8988T (cell line): ENCODE measurements around the gene RBPJ.
"Not testable (repeated sequence)": the region's sequence is repeated elsewhere in the genome, so short reads cannot be mapped to it uniquely, and the experiment has no call there.

Experiments
- DNase-seq: peaks from one replicate; pipeline ENCODE4 v3.0.0; 2011

The RBPJ gene

DNA sequence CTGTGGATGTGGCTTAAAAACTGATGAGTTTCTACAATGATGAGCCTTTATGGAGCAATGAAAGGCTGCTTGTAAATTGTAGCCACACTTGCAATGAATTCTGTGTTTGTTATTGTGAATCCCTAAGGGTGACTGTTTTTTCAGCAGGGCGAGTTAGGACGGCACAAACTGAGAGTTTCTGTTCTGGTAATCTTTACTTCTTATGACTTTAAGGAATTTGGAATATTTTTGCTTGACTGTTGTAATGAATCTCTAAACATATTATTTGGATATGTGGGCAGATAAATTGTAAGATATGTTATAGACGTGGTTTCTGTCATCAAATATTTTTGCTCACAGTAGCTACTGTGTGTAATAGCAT is 22.2 kb downstream of the RBPJ start:
- DNase-seq = no peak

DNA sequence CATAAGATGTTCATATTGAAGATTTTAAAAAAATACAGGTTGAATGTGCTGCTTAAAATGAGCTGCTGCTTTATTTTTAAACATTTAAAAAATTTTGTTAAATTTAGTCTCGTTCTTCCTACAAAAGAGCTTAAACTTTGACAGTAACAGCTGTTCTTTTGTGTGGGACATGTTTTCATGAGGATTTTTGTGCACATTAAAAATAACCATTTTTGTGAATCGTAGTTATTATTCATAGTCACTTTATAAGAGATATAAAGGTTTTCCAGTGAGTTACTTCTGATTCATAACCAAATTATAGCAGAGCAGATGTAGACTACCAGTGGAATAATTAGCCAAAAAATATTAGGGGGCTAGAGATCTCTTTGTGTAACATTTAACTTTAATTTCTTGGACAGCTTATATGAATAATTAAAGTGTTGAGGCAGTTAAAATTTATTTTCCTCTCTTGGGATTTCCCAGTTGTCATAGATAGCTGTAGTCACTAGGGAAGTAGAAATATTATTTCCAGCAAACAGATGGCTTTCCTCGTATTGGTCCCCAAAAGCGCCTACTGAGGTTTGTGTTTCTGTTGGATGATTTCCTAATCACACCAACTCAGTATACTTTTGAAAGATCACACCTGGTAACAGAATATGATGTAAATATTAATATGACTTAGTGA is 24.2 kb downstream of the RBPJ start:
- no peak for DNase-seq

- no peak for DNase-seq
Observed at GRCh38 chr4:26345565-26345938, 24.7 kb downstream of the RBPJ start.

GRCh38 chr4:26346203-26346620 is 25.4 kb downstream of the RBPJ start:
- DNase-seq = no peak

DNA sequence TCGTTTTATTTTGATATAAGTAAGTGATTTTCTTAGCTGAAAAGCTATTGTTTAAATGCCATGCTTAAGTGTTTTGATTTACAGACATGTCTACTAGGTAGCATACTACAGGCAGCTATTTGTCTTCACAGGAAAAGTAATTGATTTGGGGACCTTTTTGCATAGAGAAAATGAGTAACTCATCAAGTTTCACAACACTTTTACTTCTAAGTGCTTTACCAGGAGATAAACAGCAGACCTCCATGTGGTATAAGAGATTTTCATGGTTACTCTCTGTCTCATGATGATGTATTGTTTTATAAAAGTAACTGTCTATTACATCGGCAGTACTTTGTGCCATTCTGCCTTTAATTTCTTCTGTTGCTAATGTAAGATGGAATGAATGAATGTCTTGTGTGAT is 28.7 kb downstream of the RBPJ start:
- no peak for DNase-seq

- DNase-seq = no peak
Observed at GRCh38 chr4:26351685-26352084, 30.9 kb downstream of the RBPJ start.

GRCh38 chr4:26354491-26354890 is 33.7 kb downstream of the RBPJ start:
- no peak for DNase-seq

GRCh38 chr4:26355392-26356052 is 34.7 kb downstream of the RBPJ start:
- no peak for DNase-seq

- no peak for DNase-seq
Observed at GRCh38 chr4:26356081-26356501, 35.3 kb downstream of the RBPJ start.

DNA sequence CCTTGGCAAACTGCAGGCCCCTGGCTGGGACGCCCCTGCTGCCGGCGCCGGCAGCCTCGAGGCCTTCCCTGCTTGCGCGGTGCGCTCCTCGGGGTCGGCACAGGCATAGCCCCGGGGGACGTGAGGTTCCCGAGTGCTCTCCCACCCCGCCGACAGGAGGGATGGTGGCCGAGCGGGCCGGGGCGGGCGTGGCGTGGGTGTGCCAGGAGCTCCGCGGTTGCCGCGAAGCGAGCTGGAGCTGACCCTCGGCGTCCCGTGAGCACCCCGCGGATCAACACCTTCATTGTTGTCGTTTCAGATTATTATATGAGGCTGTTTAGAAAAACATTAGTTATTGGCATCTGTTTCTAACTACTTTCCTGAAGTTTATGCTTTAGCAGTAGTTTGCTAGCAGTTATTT is 38.7 kb downstream of the RBPJ start:
- DNase-seq = not testable (repeated sequence)

DNA sequence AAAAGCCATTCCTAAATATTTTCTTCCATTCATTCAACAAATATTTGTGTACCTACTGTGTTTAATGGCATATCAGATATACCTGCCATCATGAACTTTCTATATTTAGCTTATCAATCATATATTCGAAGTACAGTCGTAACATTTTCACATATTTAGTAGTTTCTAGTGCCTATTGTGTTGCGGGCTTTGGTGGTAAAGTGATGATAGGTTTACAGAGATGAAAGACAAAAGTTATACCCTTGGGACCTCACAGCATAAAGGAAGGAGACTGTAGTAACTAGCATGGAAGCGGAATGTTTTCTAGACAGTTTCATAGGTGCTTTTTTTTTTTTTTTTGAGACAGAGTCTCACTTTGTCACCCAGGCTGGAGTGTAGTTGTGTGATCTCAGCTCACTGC is 39.5 kb downstream of the RBPJ start:
- no peak for DNase-seq

- no peak for DNase-seq
Observed at GRCh38 chr4:26360864-26361263, 40.0 kb downstream of the RBPJ start.

DNA sequence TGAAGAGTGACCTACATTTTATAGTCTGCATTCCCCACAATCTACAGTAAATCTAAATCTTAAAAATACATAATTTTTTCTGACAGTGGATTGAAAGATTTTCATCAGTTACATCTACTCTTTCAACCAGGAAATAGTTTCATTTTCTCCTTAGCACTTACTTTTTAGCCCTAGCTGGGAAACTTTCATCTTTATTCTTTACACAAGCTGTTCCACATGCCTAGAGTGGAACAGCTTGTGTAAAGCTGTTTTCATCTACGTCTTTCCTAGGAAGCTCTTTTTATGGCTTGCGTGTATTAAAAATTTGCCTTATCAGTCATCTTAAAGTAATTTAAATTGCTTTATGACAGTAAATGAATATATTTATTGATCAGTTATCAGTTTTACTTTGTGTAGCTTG is 40.5 kb downstream of the RBPJ start:
- no peak for DNase-seq

GRCh38 chr4:26362745-26363439 is 42.1 kb downstream of the RBPJ start:
- no peak for DNase-seq

GRCh38 chr4:26365537-26366150 is 44.8 kb downstream of the RBPJ start:
- DNase-seq = no peak

- no peak for DNase-seq
Observed at GRCh38 chr4:26367811-26368210, 47.0 kb downstream of the RBPJ start.

DNA sequence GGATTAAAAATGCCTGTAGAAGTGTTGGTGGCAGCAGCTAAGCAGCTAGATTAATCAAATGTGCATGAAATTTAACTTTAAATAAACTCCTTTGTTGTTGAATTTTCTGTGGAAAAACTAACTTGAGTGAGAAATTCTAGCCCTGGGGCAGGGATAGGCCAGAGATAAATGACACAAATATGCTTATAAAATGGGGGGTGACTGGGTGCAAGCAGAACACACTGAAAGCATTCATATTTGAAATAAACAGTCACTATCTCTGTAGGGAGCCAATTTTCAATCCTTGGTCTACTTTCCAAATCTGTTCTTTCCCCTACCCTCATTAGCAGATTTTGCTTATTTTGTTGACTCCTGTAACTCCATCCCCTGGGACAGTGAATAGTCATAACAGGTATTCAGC is 47.9 kb downstream of the RBPJ start:
- DNase-seq = no peak

GRCh38 chr4:26369132-26369531 is 48.3 kb downstream of the RBPJ start:
- DNase-seq = no peak

- DNase-seq = no peak
Observed at GRCh38 chr4:26369581-26369980, 48.8 kb downstream of the RBPJ start.

DNA sequence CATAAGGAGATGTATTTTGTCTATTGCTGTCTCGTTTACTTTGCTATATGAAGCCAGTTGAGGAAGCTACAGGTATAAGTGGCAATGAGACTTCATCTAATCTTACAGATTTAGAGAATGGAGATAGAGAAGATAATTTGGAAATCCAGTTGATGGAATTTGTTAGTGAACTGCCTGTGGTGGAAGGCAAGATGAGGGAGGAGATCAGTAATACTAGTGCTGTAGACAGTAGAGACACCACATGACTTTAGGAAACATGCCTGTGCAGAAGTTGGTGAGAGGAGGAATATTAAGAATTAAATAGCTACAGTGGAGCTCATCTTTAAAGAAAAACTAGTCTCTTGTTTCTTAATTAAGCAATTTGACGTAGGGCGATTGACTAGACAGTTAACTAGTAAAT is 51.3 kb downstream of the RBPJ start:
- DNase-seq = no peak

GRCh38 chr4:26372525-26373172 is 51.8 kb downstream of the RBPJ start:
- no peak for DNase-seq

- no peak for DNase-seq
Observed at GRCh38 chr4:26375551-26375950, 54.7 kb downstream of the RBPJ start.
